Calu3 (cell line): Measurements from ENCODE around the gene TRPM8. TPM values are rescaled to one million over a fixed set of nuclear protein-coding genes. Genes with fewer than 3 reads are reported as not detected.

Source experiments
- BruUV-seq: library from RNA; stranded (reverse); fragments of 400-500 nt; replicated peaks from 2 replicates; lab custom pipeline; 2021; lab: Mats Ljungman, UMichigan
- CTCF ChIA-PET: fragments of 300-600 bp; sonication (Branson Sonifier 250); formaldehyde crosslinking; loops from one replicate; lab custom pipeline; 2022; ENCODE audit warnings: antibody characterized with exemption; lab: Charles Lee
- DNase-seq: peaks from one replicate; pipeline ENCODE4 v3.0.0; 2022
- H3K27ac Mint-ChIP-seq: one replicate; pipeline ENCODE4 v1.8.0; 2022; ENCODE audit warnings: mixed read lengths; ENCODE audit not compliant: unreplicated experiment
- H3K27me3 Mint-ChIP-seq: one replicate; pipeline ENCODE4 v1.8.0; 2022; ENCODE audit warnings: mixed read lengths; ENCODE audit not compliant: unreplicated experiment
- H3K36me3 Mint-ChIP-seq: one replicate; pipeline ENCODE4 v1.8.0; 2022; ENCODE audit warnings: mild to moderate bottlenecking, moderate library complexity, mixed read lengths; ENCODE audit not compliant: insufficient read depth, unreplicated experiment
- H3K4me1 Mint-ChIP-seq: one replicate; pipeline ENCODE4 v1.8.0; 2022; ENCODE audit warnings: mild to moderate bottlenecking, low read depth, mixed read lengths; ENCODE audit not compliant: unreplicated experiment
- H3K4me3 Mint-ChIP-seq: one replicate; pipeline ENCODE4 v1.8.0; 2022; ENCODE audit warnings: mild to moderate bottlenecking, low read depth, moderate library complexity, mixed read lengths; ENCODE audit not compliant: unreplicated experiment
- H3K9me3 Mint-ChIP-seq: one replicate; pipeline ENCODE4 v1.8.0; 2022; ENCODE audit warnings: low read depth, mixed read lengths; ENCODE audit not compliant: unreplicated experiment
- CTCF ChIP-seq: fragments of 200-600 bp; IDR thresholded peaks from one replicate; pipeline ENCODE4 v1.8.0; 2022; ENCODE audit warnings: antibody characterized with exemption; ENCODE audit not compliant: unreplicated experiment
- intact Hi-C: fragments of 100-400 bp; cut with micrococcal nuclease; formaldehyde crosslinking; loops from one replicate; pipeline ENCODE4 v1.10.0; 2022; ENCODE audit not compliant: unreplicated experiment
- total RNA-seq: library from RNA; stranded (reverse); gene quantifications from 2 replicates; pipeline ENCODE4 v1.2.3, GENCODE V29; 2022

The TRPM8 gene
- total RNA-seq, 1 experiment from 2014 or later: 1.1 TPM

- no peak for DNase-seq
- Mint-ChIP-seq H3K4me3 (no peak overlapping the region), H3K9me3 (no peaks in the 10 kb centered on the region), H3K4me1 (peaks cover 89% of the 10 kb centered on the region), H3K27ac (peak overlapping the region; percentile 69), H3K27me3 (no peaks in the 10 kb centered on the region), H3K36me3 (peaks cover 26% of the 10 kb centered on the region)
- BruUV-seq: no TSS peak
- CTCF ChIA-PET: interaction anchor here (0.6 to 0.7 kb wide), 3 partner anchors 50 to 445 kb away, joined by 3 to 4 read pairs (median 3); no protein-coding TSS in a partner anchor
- intact Hi-C loops: loop anchor here (2.0 to 10.0 kb wide), 5 partner anchors 105 to 1137 kb away; partner anchors contain the start of gene HJURP
- no peak for TF ChIP-seq CTCF
Measured at GRCh38 chr2:233977296-233977837, 60.2 kb downstream of the TRPM8 start.

- no peaks in the 10 kb centered on the region for H3K27me3 Mint-ChIP-seq
- H3K9me3 Mint-ChIP-seq: peaks cover 4% of the 10 kb centered on the region
- no peak overlapping the region for H3K4me3 Mint-ChIP-seq
- BruUV-seq: no TSS peak
- intact Hi-C loops: loop anchor here (10.0 kb wide), 3 partner anchors 125 to 1135 kb away; partner anchors contain the start of gene HJURP
- peaks cover 14% of the 10 kb centered on the region for H3K36me3 Mint-ChIP-seq
- H3K27ac Mint-ChIP-seq: no peak overlapping the region
- CTCF ChIA-PET: no interaction called here
- TF ChIP-seq CTCF: no peak
- H3K4me1 Mint-ChIP-seq: peaks cover 81% of the 10 kb centered on the region
- DNase-seq: no peak
Measured at GRCh38 chr2:233979748-233980147, 62.6 kb downstream of the TRPM8 start.

GRCh38 chr2:233980955-233981561, 63.9 kb downstream of the TRPM8 start:
- peaks cover 13% of the 10 kb centered on the region for H3K36me3 Mint-ChIP-seq
- no peak for TF ChIP-seq CTCF
- no TSS peak for BruUV-seq
- CTCF ChIA-PET: interaction anchor here (1.8 to 2.3 kb wide), 2 partner anchors 101 to 121 kb away, joined by 4 to 9 read pairs; no protein-coding TSS in a partner anchor
- H3K4me3 Mint-ChIP-seq: peak overlapping the region; percentile 25
- H3K27me3 Mint-ChIP-seq: no peaks in the 10 kb centered on the region
- intact Hi-C loops: no loop called here
- peaks cover 70% of the 10 kb centered on the region for H3K4me1 Mint-ChIP-seq
- DNase-seq: no peak
- peaks cover 7% of the 10 kb centered on the region for H3K9me3 Mint-ChIP-seq
- H3K27ac Mint-ChIP-seq: peak overlapping the region; percentile 86

- no peak for TF ChIP-seq CTCF
- DNase-seq: no peak
- CTCF ChIA-PET: interaction anchor here (0.7 to 2.3 kb wide), 4 partner anchors 101 to 276 kb away, joined by 4 to 9 read pairs (median 4); no protein-coding TSS in a partner anchor
- intact Hi-C loops: no loop called here
- H3K36me3 Mint-ChIP-seq: peaks cover 13% of the 10 kb centered on the region
- BruUV-seq: no TSS peak
- peak overlapping the region; percentile 25 for H3K4me3 Mint-ChIP-seq
- H3K4me1 Mint-ChIP-seq: peaks cover 63% of the 10 kb centered on the region
- H3K9me3 Mint-ChIP-seq: peaks cover 7% of the 10 kb centered on the region
- no peaks in the 10 kb centered on the region for H3K27me3 Mint-ChIP-seq
- H3K27ac Mint-ChIP-seq: peak overlapping the region; percentile 86
Measured at GRCh38 chr2:233981574-233982420, 64.6 kb downstream of the TRPM8 start.
